GM19455 (cell line): ENCODE results near the gene TRABD.
"Not testable (repeated sequence)": the region's sequence is repeated elsewhere in the genome, so short reads cannot be mapped to it uniquely, and the experiment has no call there.

Experiments used
- ATAC-seq: cut with Tn5 transposase; IDR thresholded peaks from one replicate; pipeline ENCODE4 v1.9.1; 2021; ENCODE audit not compliant: unreplicated experiment

TRABD gene

GRCh38 chr22:50200461-50201190, 14.9 kb downstream of the TRABD start, which contains the start of gene SELENOO:
Gene SELENOO, plus strand, starts transcription at chr22:50201011. Its CDS starts 26 bp downstream, at chr22:50201037.
- peak; percentile 61 for ATAC-seq

- peak; percentile 18 for ATAC-seq
Measured at GRCh38 chr22:50201191-50202129, 15.7 kb downstream of the TRABD start.

- ATAC-seq: no peak
Measured at GRCh38 chr22:50202130-50202666, 16.5 kb downstream of the TRABD start.

- no peak for ATAC-seq
Measured at GRCh38 chr22:50203288-50203687, 17.6 kb downstream of the TRABD start.

- ATAC-seq: no peak
Measured at GRCh38 chr22:50204571-50204970, 18.9 kb downstream of the TRABD start.

GRCh38 chr22:50204998-50205397, 19.3 kb downstream of the TRABD start:
- ATAC-seq: not testable (repeated sequence)

GRCh38 chr22:50205781-50206569, 20.3 kb downstream of the TRABD start:
- no peak for ATAC-seq

GRCh38 chr22:50206599-50206998, 20.9 kb downstream of the TRABD start:
- ATAC-seq: no peak

GRCh38 chr22:50207383-50208140, 21.8 kb downstream of the TRABD start:
- ATAC-seq: no peak

- no peak for ATAC-seq
Measured at GRCh38 chr22:50208430-50208938, 22.8 kb downstream of the TRABD start.

GRCh38 chr22:50208939-50209892, 23.5 kb downstream of the TRABD start:
- no peak for ATAC-seq

- ATAC-seq: no peak
Measured at GRCh38 chr22:50209893-50210292, 24.2 kb downstream of the TRABD start.

- ATAC-seq: no peak
Measured at GRCh38 chr22:50210378-50211139, 24.8 kb downstream of the TRABD start.

GRCh38 chr22:50211147-50211546, 25.4 kb downstream of the TRABD start:
- ATAC-seq: no peak

GRCh38 chr22:50213263-50213662, 27.6 kb downstream of the TRABD start:
- ATAC-seq: no peak

GRCh38 chr22:50215297-50216054, 29.8 kb downstream of the TRABD start:
- no peak for ATAC-seq

GRCh38 chr22:50216055-50216683, 30.5 kb downstream of the TRABD start:
- no peak for ATAC-seq
